H9 (cell line): ENCODE data around the gene MAP3K10. TPM values are rescaled to one million over a fixed set of nuclear protein-coding genes. Genes with fewer than 3 reads are reported as not detected.

ENCODE experiments used
- DNase-seq: peaks from one replicate; pipeline ENCODE4 v3.0.0-alpha.2; 2017
- H2AFZ ChIP-seq: one replicate; pipeline ENCODE4 v1.6.1; 2013; ENCODE audit warnings: mild to moderate bottlenecking, low read length, control low read depth, moderate library complexity
- H2AK5ac ChIP-seq: 2 replicates; pipeline ENCODE4 v1.6.1; 2013; ENCODE audit warnings: low read length, control low read depth, mixed read lengths; ENCODE audit not compliant: insufficient read length
- H2BK120ac ChIP-seq: one replicate; pipeline ENCODE4 v1.6.1; 2013; ENCODE audit warnings: low read depth, mild to moderate bottlenecking, low read length, control low read depth, inconsistent platforms; ENCODE audit not compliant: poor library complexity, severe bottlenecking
- H2BK12ac ChIP-seq: 2 replicates; pipeline ENCODE4 v1.6.1; 2013; ENCODE audit warnings: low read length, control low read depth, mixed read lengths, low read depth; ENCODE audit not compliant: insufficient read length
- H2BK15ac ChIP-seq: 2 replicates; pipeline ENCODE4 v1.6.1; 2013; ENCODE audit warnings: low read depth, low read length, control low read depth
- H2BK20ac ChIP-seq: one replicate; pipeline ENCODE4 v1.6.1; 2013; ENCODE audit warnings: low read depth, mild to moderate bottlenecking, low read length, control low read depth, inconsistent platforms; ENCODE audit not compliant: poor library complexity, severe bottlenecking
- H2BK5ac ChIP-seq: 2 replicates; pipeline ENCODE4 v1.6.1; 2013; ENCODE audit warnings: low read length, control low read depth, mixed read lengths; ENCODE audit not compliant: insufficient read length
- H3K14ac ChIP-seq: 2 replicates; pipeline ENCODE4 v1.6.1; 2013; ENCODE audit warnings: low read length, control low read depth; ENCODE audit not compliant: insufficient read depth
- H3K18ac ChIP-seq: 2 replicates; pipeline ENCODE4 v1.6.1; 2013; ENCODE audit warnings: low read depth, mild to moderate bottlenecking, mixed read lengths, low read length, control low read depth; ENCODE audit not compliant: insufficient read length
- H3K23ac ChIP-seq: 2 replicates; pipeline ENCODE4 v1.6.1; 2013; ENCODE audit warnings: low read length, control low read depth, mixed read lengths, low read depth; ENCODE audit not compliant: insufficient read length
- H3K23me2 ChIP-seq: 2 replicates; pipeline ENCODE4 v1.6.1; 2013; ENCODE audit warnings: low read depth, mild to moderate bottlenecking, mixed read lengths, low read length, control low read depth; ENCODE audit not compliant: insufficient read length, poor library complexity, severe bottlenecking
- H3K27ac ChIP-seq: 2 replicates; pipeline ENCODE4 v1.5.1; 2013; ENCODE audit warnings: low read length, control low read depth, mixed read lengths, low read depth; ENCODE audit not compliant: insufficient read length
- H3K27me3 ChIP-seq: 2 replicates; pipeline ENCODE4 v1.6.1; 2013; ENCODE audit warnings: low read length, control low read depth, inconsistent platforms; ENCODE audit not compliant: insufficient read depth
- H3K4ac ChIP-seq: 2 replicates; pipeline ENCODE4 v1.6.1; 2013; ENCODE audit warnings: low read depth, mild to moderate bottlenecking, control low read depth, inconsistent platforms, low read length, moderate library complexity
- H3K4me1 ChIP-seq: 2 replicates; pipeline ENCODE4 v1.6.1; 2013; ENCODE audit warnings: low read length, control low read depth, inconsistent platforms; ENCODE audit not compliant: insufficient read depth
- H3K4me2 ChIP-seq: 2 replicates; pipeline ENCODE4 v1.6.1; 2013; ENCODE audit warnings: low read length, control low read depth, mixed read lengths; ENCODE audit not compliant: insufficient read length, insufficient read depth
- H3K56ac ChIP-seq: 2 replicates; pipeline ENCODE4 v1.6.1; 2013; ENCODE audit warnings: low read depth, mild to moderate bottlenecking, mixed read lengths, low read length, control low read depth; ENCODE audit not compliant: insufficient read length
- H3K79me1 ChIP-seq: 2 replicates; pipeline ENCODE4 v1.6.1; 2013; ENCODE audit warnings: low read depth, mild to moderate bottlenecking, moderate library complexity, low read length, control low read depth, inconsistent platforms; ENCODE audit not compliant: insufficient read depth, poor library complexity, severe bottlenecking
- H3K79me2 ChIP-seq: 2 replicates; pipeline ENCODE4 v1.6.1; 2013; ENCODE audit warnings: low read length, control low read depth, inconsistent platforms; ENCODE audit not compliant: insufficient read depth
- H3K9ac ChIP-seq: 2 replicates; pipeline ENCODE4 v1.6.1; 2013; ENCODE audit warnings: low read length, control low read depth, mixed read lengths; ENCODE audit not compliant: insufficient read length; ENCODE audit errors: extremely low read depth
- H3K9me3 ChIP-seq: one replicate; pipeline ENCODE4 v1.6.1; 2013; ENCODE audit warnings: low read depth, low read length, inconsistent platforms; ENCODE audit not compliant: control insufficient read depth
- H3T11ph ChIP-seq: one replicate; pipeline ENCODE4 v1.6.1; 2013; ENCODE audit warnings: mild to moderate bottlenecking, low read length, control low read depth, inconsistent platforms
- H4K20me1 ChIP-seq: one replicate; pipeline ENCODE4 v1.6.1; 2013; ENCODE audit not compliant: control insufficient read depth, insufficient read length, insufficient read depth
- H4K5ac ChIP-seq: 2 replicates; pipeline ENCODE4 v1.6.1; 2013; ENCODE audit warnings: low read depth, mild to moderate bottlenecking, mixed read lengths, low read length, control low read depth; ENCODE audit not compliant: insufficient read length
- H4K8ac ChIP-seq: replicated peaks from 2 replicates; pipeline ENCODE4 v1.6.1; 2013; ENCODE audit warnings: low read length, control low read depth, mixed read lengths, low read depth; ENCODE audit not compliant: insufficient read length
- H4K91ac ChIP-seq: 2 replicates; pipeline ENCODE4 v1.6.1; 2013; ENCODE audit warnings: low read depth, mild to moderate bottlenecking, moderate library complexity, mixed read lengths, low read length, control low read depth; ENCODE audit not compliant: insufficient read length
- H3K27ac Mint-ChIP-seq, 3 experiments: 2 replicates in 2 of 3; 3 replicates in 1 of 3; pipeline ENCODE4 v1.8.0; 2020 to 2021; ENCODE audit warnings: mixed read lengths in 3 of 3, mild to moderate bottlenecking in 1 of 3, moderate library complexity in 1 of 3
- H3K27me3 Mint-ChIP-seq: 2 replicates; pipeline ENCODE4 v1.8.0; 2021; ENCODE audit warnings: low read depth, mild to moderate bottlenecking, moderate library complexity, mixed read lengths
- H3K36me3 Mint-ChIP-seq, 3 experiments: 2 replicates in 2 of 3; 3 replicates in 1 of 3; pipeline ENCODE4 v1.8.0; 2020 to 2021; ENCODE audit warnings: low read depth in 3 of 3, mixed read lengths in 3 of 3; ENCODE audit not compliant: insufficient read depth in 1 of 3
- H3K4me1 Mint-ChIP-seq, 2 experiments: 2 replicates each; pipeline ENCODE4 v1.8.0; 2020; ENCODE audit warnings: mixed read lengths in 2 of 2
- H3K4me3 Mint-ChIP-seq, 2 experiments: 2 replicates in 1 of 2; 3 replicates in 1 of 2; pipeline ENCODE4 v1.8.0; 2020 to 2021; ENCODE audit warnings: mild to moderate bottlenecking in 2 of 2, mixed read lengths in 2 of 2, moderate library complexity in 1 of 2
- H3K9me3 Mint-ChIP-seq, 2 experiments: 2 replicates in 1 of 2; 3 replicates in 1 of 2; pipeline ENCODE4 v1.8.0; 2020; ENCODE audit warnings: mild to moderate bottlenecking in 2 of 2, mixed read lengths in 2 of 2, moderate library complexity in 1 of 2
- CTCF ChIP-seq: fragments of 200-600 bp; sonication (generic); conservative IDR thresholded peaks from 3 replicates; pipeline ENCODE4 v1.8.0; 2021; ENCODE audit warnings: antibody characterized with exemption, mild to moderate bottlenecking
- WGBS: extraction: QIAGEN DNeasy Blood & Tissue Kit; methylation state at CpG from one replicate; pipeline ENCODE4 v1.1.7; 2013; ENCODE audit warnings: missing lambda C conversion rate, low lambda C conversion rate, mixed read lengths; ENCODE audit not compliant: insufficient read length; ENCODE audit errors: extremely low coverage; 5-methylcytosine and 5-hydroxymethylcytosine counted together
- total RNA-seq: library from RNA; stranded (reverse); gene quantifications from 2 replicates; pipeline ENCODE4 v1.2.1, GENCODE V29; 2021

Gene MAP3K10
- total RNA-seq, 1 experiment from 2014 or later: 19.0 TPM

DNA sequence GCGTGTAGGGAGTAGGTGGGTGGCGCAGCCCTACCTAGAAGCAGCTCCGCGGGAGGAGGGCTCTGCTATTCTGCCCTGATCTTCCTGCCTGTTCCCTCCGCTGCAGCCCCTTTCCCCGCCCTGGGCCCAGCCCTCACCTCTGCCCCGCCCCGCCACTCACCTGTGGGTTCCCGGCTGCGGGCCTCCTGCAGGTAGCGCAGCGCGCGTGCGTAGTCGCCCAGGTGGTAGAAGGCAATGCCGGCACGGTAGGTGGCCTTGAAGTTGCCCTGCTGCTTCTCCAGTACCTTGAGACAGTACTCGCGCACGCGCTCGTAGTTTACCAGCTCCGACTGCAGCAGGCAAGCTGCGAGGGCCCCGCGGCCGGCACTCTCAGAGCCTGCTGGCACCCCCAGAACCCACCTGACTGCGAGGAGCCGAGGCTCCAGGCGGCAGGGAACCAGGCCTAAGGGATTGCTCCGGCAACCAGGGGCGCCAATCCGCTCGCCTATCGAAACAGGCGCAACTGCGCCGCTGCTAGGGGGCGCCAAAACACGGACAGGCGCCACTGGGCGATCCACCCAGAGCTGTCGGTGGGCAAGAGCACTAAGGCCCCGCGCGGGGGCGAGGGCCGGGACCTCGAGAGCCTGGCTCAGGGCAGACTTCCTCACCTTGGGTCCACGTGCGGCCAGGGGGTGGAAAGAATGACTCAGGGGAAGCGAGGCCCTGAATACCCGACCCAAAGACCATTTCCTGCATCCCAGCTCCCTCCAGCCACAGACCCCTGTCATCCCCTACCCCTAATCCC is 26.0 kb downstream of the MAP3K10 start:
- H4K91ac ChIP-seq: no peak overlapping the region
- H2BK5ac ChIP-seq: no peak overlapping the region
- H3K9ac ChIP-seq: no peak overlapping the region
- peak; percentile 93 for TF ChIP-seq CTCF
- H2BK120ac ChIP-seq: no peak overlapping the region
- no peak overlapping the region for H3K23ac ChIP-seq
- no peak overlapping the region for H2AFZ ChIP-seq
- H3K9me3 Mint-ChIP-seq: peaks cover 3 to 4% of the 10 kb centered on the region in 2 experiments
- no peaks in the 10 kb centered on the region; the same call in 1 of the 2 replicates for H3K27me3 ChIP-seq
- H4K20me1 ChIP-seq: no peaks in the 10 kb centered on the region
- no peaks in the 10 kb centered on the region for H3K79me1 ChIP-seq
- no peaks in the 10 kb centered on the region for H3K9me3 ChIP-seq
- no peak overlapping the region for H3K27ac ChIP-seq
- no peak overlapping the region for H2BK12ac ChIP-seq
- no peaks in the 10 kb centered on the region for H3K79me2 ChIP-seq
- peak overlapping the region; percentile 44 to 59 for H3K4me3 Mint-ChIP-seq
- no peak overlapping the region for H3K4ac ChIP-seq
- H3K27ac Mint-ChIP-seq: no peak overlapping the region
- no peak overlapping the region for H3K56ac ChIP-seq
- peak overlapping the region; percentile 65 for H3K4me2 ChIP-seq
- H4K8ac ChIP-seq: no peak overlapping the region
- H2AK5ac ChIP-seq: no peak overlapping the region
- no peak overlapping the region for H4K5ac ChIP-seq
- H2BK15ac ChIP-seq: no peak overlapping the region
- H3T11ph ChIP-seq: no peak overlapping the region
- peaks cover 2 to 10% (median 4%) of the 10 kb centered on the region in 3 experiments; a peak in 5 of 7 replicates for H3K36me3 Mint-ChIP-seq
- no peaks in the 10 kb centered on the region for H3K23me2 ChIP-seq
- no peak overlapping the region for H3K14ac ChIP-seq
- no peak overlapping the region for H3K18ac ChIP-seq
- H2BK20ac ChIP-seq: no peak overlapping the region
- no CpG with 5 or more reads among the region's 54 CpGs for WGBS
- no peaks in the 10 kb centered on the region for H3K4me1 ChIP-seq
- peaks cover 10 to 15% of the 10 kb centered on the region in 2 experiments for H3K4me1 Mint-ChIP-seq
- H3K27me3 Mint-ChIP-seq: peaks cover 45% of the 10 kb centered on the region
- peak; percentile 87 for DNase-seq
